BE2C (cell line): ENCODE data around the gene CCDC12.

ENCODE experiments used
- DNase-seq: peaks from one replicate; pipeline ENCODE4 v3.0.0-alpha.2; 2020
- H3K27me3 ChIP-seq: fragments of 250-450 bp; sonication (Bioruptor Pico); 2 replicates; pipeline ENCODE4 v1.5.1; 2020; ENCODE audit warnings: mild to moderate bottlenecking
- H3K36me3 ChIP-seq: fragments of 250-450 bp; sonication (Bioruptor Pico); 2 replicates; pipeline ENCODE4 v1.5.1; 2020; ENCODE audit warnings: mild to moderate bottlenecking
- H3K4me1 ChIP-seq: fragments of 250-450 bp; sonication (Bioruptor Pico); 2 replicates; pipeline ENCODE4 v1.5.1; 2020
- H3K4me3 ChIP-seq: 2 replicates; pipeline ENCODE4 v1.5.1; 2011; ENCODE audit warnings: low read depth, low read length
- H3K9me3 ChIP-seq: fragments of 250-450 bp; sonication (Bioruptor Pico); 2 replicates; pipeline ENCODE4 v1.5.1; 2020
- TF ChIP-seq, protein P1 (sequence below): IDR thresholded peaks from 2 replicates; pipeline ENCODE4 v1.5.1; 2012; ENCODE audit warnings: mild to moderate bottlenecking, low read depth, low read length

The CCDC12 gene

GRCh38 chr3:46928282-46928681 is 48.3 kb downstream of the CCDC12 start:
- Histone ChIP-seq H3K4me3 (no peak overlapping the region), H3K9me3 (no peaks in the 10 kb centered on the region), H3K27me3 (no peaks in the 10 kb centered on the region), H3K4me1 (peaks cover 11% of the 10 kb centered on the region; the same call in 1 of the 2 replicates), H3K36me3 (peaks cover 10% of the 10 kb centered on the region)
- TF ChIP-seq, protein P1, sequence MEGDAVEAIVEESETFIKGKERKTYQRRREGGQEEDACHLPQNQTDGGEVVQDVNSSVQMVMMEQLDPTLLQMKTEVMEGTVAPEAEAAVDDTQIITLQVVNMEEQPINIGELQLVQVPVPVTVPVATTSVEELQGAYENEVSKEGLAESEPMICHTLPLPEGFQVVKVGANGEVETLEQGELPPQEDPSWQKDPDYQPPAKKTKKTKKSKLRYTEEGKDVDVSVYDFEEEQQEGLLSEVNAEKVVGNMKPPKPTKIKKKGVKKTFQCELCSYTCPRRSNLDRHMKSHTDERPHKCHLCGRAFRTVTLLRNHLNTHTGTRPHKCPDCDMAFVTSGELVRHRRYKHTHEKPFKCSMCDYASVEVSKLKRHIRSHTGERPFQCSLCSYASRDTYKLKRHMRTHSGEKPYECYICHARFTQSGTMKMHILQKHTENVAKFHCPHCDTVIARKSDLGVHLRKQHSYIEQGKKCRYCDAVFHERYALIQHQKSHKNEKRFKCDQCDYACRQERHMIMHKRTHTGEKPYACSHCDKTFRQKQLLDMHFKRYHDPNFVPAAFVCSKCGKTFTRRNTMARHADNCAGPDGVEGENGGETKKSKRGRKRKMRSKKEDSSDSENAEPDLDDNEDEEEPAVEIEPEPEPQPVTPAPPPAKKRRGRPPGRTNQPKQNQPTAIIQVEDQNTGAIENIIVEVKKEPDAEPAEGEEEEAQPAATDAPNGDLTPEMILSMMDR: no peak
- no peak for DNase-seq

DNA sequence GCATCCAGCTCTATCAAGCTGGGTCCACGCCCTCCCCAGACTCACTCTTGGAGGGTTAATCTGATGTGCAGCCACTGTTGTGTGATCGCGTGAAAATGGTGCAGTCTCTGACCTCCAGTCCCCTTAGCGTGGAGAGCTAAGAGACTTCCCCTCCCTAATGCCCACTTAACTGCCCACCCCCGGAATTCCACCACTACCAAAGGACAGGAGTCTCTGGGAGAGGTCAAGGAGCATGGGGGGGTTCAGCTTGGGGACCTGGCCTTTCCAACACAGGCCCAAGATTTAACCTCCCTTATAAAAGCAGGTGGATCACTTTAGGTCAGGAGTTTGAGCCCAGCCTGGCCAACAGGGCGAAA is 48.8 kb downstream of the CCDC12 start:
- DNase-seq: no peak
- Histone ChIP-seq H3K36me3 (peaks cover 16% of the 10 kb centered on the region), H3K4me1 (peaks cover 11% of the 10 kb centered on the region; the same call in 1 of the 2 replicates), H3K27me3 (no peaks in the 10 kb centered on the region), H3K4me3 (no peak overlapping the region), H3K9me3 (no peaks in the 10 kb centered on the region)
- TF ChIP-seq, protein P1: no peak

DNA sequence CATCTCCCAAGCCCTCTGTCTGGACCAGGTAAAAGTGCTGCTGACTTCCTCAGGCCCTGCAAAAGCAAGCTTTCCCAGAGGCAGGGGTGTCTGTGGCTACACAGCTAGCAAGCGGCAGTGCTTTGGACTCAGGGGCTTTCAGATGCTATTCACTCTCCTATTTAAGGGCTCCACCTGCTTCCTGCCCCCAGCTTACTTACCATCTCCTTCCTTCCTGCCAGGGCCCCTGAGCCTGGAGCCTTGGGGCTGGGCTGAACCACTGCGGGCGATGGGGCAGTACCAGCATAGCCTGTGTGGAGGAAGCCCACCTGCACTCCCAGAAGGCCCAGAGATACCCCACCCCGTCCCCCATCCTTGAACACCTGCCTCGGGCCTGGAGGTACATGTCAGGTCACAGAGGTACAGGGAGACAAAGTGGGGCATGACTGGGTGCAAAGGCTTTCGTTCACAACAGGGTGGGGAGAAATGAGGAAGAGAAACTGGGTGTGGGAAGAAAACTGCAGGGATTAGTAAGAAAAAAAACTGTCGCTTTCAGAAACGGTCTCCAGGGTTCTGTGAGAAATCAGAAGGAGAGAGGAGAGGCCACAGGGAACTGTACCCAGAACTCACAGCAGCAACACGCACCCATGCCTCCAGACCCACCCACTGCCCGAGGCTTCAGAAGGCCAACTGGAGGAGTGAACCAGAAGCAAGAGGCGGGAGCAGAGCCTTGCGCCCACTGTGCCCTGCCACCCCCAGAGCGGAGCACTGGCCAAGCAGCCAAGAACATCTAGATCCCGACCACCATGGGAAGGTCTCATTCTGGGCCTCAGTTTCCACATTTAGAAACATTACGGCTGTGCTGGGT is 49.5 kb downstream of the CCDC12 start:
- TF ChIP-seq, protein P1: no peak
- DNase-seq: no peak
- Histone ChIP-seq H3K9me3 (no peaks in the 10 kb centered on the region), H3K4me1 (peaks cover 8% of the 10 kb centered on the region; the same call in 1 of the 2 replicates), H3K27me3 (no peaks in the 10 kb centered on the region), H3K4me3 (no peak overlapping the region), H3K36me3 (peaks cover 22% of the 10 kb centered on the region)

DNA sequence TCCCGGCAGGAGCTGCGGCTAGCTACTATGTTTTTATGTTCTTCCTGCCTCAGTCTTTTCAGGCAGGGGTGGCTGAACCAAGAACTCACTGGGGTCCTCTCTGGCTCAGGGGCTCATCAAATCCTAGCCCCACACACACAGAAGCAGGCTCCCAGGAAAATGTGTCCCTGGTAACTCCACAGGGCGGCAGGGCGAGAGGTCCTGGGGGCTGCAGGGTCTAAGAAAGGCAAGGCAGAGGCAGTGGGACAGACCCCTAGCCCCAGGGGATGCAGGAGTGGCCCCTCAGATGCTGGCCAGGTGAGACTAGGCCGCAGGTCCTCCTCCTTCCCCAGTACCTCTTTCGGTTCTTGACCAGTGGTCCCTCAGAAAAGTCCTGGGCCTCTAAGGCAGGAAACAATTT is 50.1 kb downstream of the CCDC12 start:
- DNase-seq: no peak
- Histone ChIP-seq H3K27me3 (no peaks in the 10 kb centered on the region), H3K9me3 (no peaks in the 10 kb centered on the region), H3K4me1 (peaks cover 2% of the 10 kb centered on the region; the same call in 1 of the 2 replicates), H3K36me3 (peaks cover 26% of the 10 kb centered on the region), H3K4me3 (no peak overlapping the region)
- TF ChIP-seq, protein P1: no peak

DNA sequence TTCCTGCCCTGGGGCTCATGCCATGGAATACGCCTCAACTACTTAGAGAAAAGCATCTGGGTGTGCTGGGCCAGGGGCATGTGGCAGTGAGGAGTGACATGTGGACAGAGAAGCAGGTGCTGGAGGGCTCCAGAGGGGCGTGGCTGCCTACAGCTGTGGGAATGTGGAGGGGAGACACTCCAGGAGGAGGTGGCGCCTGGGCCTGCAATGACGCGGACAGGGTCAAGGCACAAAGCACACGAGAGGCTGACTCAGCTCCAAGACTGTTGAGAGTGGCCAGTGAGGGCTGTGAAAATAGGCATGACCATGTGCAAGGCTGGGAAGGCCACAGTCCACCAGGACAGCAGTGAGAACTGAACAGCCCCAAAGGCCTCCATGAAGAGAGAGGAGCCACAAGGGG is 50.5 kb downstream of the CCDC12 start:
- TF ChIP-seq, protein P1: no peak
- no peak for DNase-seq
- peaks cover 30% of the 10 kb centered on the region for H3K36me3 ChIP-seq
- no peaks in the 10 kb centered on the region for H3K9me3 ChIP-seq
- no peak overlapping the region for H3K4me3 ChIP-seq
- no peaks in the 10 kb centered on the region for H3K4me1 ChIP-seq
- no peaks in the 10 kb centered on the region for H3K27me3 ChIP-seq

- no peak for DNase-seq
- Histone ChIP-seq H3K27me3 (no peaks in the 10 kb centered on the region), H3K4me3 (no peak overlapping the region), H3K36me3 (peaks cover 35% of the 10 kb centered on the region), H3K4me1 (no peaks in the 10 kb centered on the region), H3K9me3 (no peaks in the 10 kb centered on the region)
- TF ChIP-seq, protein P1: no peak
Observed at GRCh38 chr3:46925585-46925934, 51.0 kb downstream of the CCDC12 start.
